Neutrophil (primary cell): ENCODE data around the gene KMT2C.

Experiments
- H3K27ac ChIP-seq: fragments of 200-600 bp; sonication (generic); 2 replicates; pipeline ENCODE4 v1.5.1; 2016; ENCODE audit warnings: mild to moderate bottlenecking, moderate library complexity
- H3K27me3 ChIP-seq: fragments of 200-600 bp; sonication (generic); 2 replicates; pipeline ENCODE4 v1.6.0; 2016; ENCODE audit warnings: mild to moderate bottlenecking
- H3K36me3 ChIP-seq: fragments of 200-600 bp; sonication (generic); 2 replicates; pipeline ENCODE4 v1.5.1; 2017
- H3K4me1 ChIP-seq, 2 experiments: fragments of 200-600 bp in 1 of 2; sonication (generic) in 1 of 2; 1 replicate in 1 of 2; 2 replicates in 1 of 2; pipeline versions ENCODE4 v1.5.1 to v1.6.1; 2013 to 2016; ENCODE audit warnings: low read depth in 1 of 2, low read length in 1 of 2, mild to moderate bottlenecking in 1 of 2, moderate library complexity in 1 of 2; ENCODE audit not compliant: control insufficient read depth in 1 of 2, insufficient read depth in 1 of 2
- H3K4me3 ChIP-seq, 2 experiments: fragments of 200-600 bp in 1 of 2; sonication (generic) in 1 of 2; 1 replicate in 1 of 2; 2 replicates in 1 of 2; pipeline ENCODE4 v1.5.1; 2013 to 2016; ENCODE audit warnings: low read depth in 1 of 2, low read length in 1 of 2, mild to moderate bottlenecking in 1 of 2, moderate library complexity in 1 of 2
- H3K9me3 ChIP-seq: fragments of 200-600 bp; sonication (generic); 2 replicates; pipeline ENCODE4 v1.5.1; 2016
- TF ChIP-seq, protein P1 (sequence below): fragments of 200-600 bp; sonication (generic); IDR thresholded peaks from 2 replicates; pipeline ENCODE4 v1.5.1; 2016; ENCODE audit warnings: antibody characterized with exemption

Gene KMT2C

DNA sequence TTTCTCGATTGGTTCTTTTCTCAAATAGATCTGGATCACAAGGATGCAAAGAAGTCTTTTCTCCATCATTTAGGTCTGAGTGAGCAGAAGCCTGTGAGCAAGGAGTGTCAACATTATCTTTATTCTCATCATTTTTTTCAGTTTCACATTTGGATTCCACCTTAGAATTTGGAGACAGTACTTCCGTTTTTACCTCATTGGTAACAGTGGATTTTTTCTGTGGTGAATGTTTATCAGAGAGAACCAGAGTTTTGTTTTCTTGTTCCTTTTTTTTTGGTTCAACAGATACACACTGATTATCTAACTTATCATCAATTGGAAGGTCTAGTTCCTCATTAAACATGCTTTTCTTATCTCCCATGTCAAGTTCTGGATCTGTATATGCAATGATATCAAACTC is 259.0 kb downstream of the KMT2C start:
- Histone ChIP-seq H3K27ac (no peak overlapping the region), H3K9me3 (no peaks in the 10 kb centered on the region), H3K27me3 (no peaks in the 10 kb centered on the region), H3K4me3 (no peak overlapping the region), H3K36me3 (peaks cover 93% of the 10 kb centered on the region), H3K4me1 (no peaks in the 10 kb centered on the region)
- TF ChIP-seq, protein P1, sequence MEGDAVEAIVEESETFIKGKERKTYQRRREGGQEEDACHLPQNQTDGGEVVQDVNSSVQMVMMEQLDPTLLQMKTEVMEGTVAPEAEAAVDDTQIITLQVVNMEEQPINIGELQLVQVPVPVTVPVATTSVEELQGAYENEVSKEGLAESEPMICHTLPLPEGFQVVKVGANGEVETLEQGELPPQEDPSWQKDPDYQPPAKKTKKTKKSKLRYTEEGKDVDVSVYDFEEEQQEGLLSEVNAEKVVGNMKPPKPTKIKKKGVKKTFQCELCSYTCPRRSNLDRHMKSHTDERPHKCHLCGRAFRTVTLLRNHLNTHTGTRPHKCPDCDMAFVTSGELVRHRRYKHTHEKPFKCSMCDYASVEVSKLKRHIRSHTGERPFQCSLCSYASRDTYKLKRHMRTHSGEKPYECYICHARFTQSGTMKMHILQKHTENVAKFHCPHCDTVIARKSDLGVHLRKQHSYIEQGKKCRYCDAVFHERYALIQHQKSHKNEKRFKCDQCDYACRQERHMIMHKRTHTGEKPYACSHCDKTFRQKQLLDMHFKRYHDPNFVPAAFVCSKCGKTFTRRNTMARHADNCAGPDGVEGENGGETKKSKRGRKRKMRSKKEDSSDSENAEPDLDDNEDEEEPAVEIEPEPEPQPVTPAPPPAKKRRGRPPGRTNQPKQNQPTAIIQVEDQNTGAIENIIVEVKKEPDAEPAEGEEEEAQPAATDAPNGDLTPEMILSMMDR, result no peak

DNA sequence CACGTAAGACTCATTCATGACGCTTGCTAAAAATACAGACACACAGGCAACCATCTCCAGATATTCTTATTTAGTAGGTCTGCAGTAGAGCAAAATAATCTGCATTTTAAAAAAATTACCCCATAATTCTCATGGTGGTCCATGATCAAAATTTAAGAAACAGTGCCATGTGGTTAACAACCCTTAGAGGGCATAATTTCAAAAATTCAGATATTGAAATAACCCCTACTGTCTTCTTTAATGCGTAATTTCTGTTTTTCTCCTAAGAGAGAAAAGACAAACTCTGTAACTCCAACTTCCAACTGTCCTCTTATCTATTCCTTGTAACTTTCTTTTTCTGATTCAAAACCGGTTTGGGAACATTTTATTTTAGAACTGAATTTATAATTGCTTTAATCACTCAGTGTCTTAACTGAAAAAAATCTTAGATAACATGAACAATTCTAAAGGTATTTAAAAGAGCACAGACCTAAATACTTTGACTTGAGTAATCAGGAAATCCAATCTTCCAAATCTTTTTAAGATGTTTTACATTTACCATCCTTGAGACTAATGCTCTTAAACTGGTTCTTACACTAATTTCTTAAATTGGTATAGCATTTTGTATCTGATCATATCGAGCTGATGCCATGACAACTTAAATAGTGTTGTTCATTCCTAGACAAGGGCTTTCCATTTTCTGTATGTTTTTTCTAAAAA is 262.3 kb downstream of the KMT2C start:
- Histone ChIP-seq H3K36me3 (peaks cover 94% of the 10 kb centered on the region), H3K4me3 (no peak overlapping the region), H3K27ac (no peak overlapping the region), H3K4me1 (no peaks in the 10 kb centered on the region), H3K27me3 (no peaks in the 10 kb centered on the region), H3K9me3 (no peaks in the 10 kb centered on the region)
- TF ChIP-seq, protein P1, result no peak

DNA sequence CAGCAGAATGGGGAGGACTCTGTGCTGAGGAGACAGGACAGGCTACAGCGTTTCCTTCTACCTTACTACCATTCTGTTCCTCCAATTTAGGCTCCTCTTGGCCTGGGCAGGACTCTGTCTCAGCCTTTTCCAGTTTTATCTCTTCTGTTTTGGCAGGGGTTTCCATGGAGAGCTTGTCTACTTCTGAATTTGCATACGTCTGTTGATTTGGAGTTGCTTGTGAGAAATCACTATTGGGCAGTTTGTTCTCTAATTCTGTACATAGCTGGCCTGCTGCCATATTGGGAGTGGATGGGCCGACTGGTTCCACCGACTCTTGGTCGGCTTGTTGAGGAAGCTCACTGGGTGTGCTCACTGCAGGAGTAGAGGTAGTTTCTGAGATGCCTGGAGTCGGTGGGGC is 273.5 kb downstream of the KMT2C start:
- Histone ChIP-seq H3K36me3 (peaks cover 94% of the 10 kb centered on the region), H3K27me3 (no peaks in the 10 kb centered on the region), H3K4me1 (no peaks in the 10 kb centered on the region), H3K9me3 (no peaks in the 10 kb centered on the region), H3K4me3 (no peak overlapping the region), H3K27ac (no peak overlapping the region)
- TF ChIP-seq, protein P1, result no peak

DNA sequence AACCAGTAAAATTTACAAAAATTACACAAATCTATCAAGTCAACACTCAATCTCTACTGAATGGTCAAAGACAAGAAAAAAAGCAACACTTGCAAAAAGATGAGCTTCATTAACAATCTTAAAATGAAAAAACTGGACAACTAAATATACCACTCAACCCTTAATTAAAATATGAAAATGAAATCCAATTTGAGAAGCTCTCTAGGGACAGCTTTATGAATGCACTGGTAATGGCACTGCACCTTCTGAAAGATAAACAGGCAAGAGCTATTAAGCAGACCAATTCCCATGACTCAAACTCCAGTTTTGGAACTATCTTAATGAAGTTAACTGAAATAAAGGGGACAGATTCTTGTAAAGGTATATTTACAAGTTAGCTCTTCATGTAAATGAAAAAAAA is 274.6 kb downstream of the KMT2C start:
- TF ChIP-seq, protein P1, result no peak
- Histone ChIP-seq H3K4me3 (no peak overlapping the region), H3K27me3 (no peaks in the 10 kb centered on the region), H3K36me3 (peaks cover 94% of the 10 kb centered on the region), H3K4me1 (no peaks in the 10 kb centered on the region), H3K27ac (no peak overlapping the region), H3K9me3 (no peaks in the 10 kb centered on the region)

DNA sequence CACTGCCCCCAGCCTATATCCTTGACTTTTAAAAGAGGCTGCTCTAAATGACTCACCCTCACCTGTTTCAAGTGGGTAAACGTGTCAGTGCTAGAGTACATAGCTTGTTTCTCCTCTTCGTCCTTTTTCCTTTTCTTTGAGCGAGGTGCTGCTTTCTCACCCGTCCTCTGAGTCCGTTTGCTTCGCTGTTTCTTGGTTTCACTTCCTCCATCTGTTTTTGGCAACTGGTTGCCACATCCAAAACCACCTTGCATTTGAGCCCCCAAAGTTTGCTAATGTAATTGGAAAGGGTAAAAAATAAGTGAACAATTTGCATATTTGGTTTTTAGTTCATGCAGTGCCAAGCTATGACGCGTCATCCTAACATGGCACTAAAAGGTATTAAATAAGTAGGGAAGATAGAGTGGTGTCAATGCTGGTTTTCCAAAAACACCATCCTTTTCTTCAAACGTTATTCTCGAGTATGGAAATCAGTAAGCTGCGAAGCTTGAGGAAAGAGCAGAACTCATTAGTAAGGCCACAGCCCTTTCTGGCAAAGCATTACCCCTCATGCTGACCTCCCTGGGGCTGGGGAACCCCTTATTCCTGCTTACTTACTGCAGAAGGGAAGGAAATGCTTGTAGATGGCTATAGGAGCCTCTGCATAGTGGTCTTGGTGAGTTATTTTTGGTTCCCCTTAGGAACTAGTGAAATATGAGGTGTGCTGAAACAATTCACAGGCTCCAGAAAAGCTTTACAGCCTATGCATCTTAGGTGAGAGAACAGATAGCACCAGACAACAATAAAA is 276.8 kb downstream of the KMT2C start:
- H3K27ac ChIP-seq, result peak overlapping the region; percentile 26
- H3K4me1 ChIP-seq, result no peaks in the 10 kb centered on the region
- H3K36me3 ChIP-seq, result peaks cover 96% of the 10 kb centered on the region
- no peak overlapping the region for H3K4me3 ChIP-seq
- no peaks in the 10 kb centered on the region for H3K9me3 ChIP-seq
- H3K27me3 ChIP-seq, result no peaks in the 10 kb centered on the region
- TF ChIP-seq, protein P1, result no peak
